Stromal cell of bone marrow (primary cell): ENCODE measurements around the gene TBX18.

Experiments
- DNase-seq: peaks from one replicate; pipeline ENCODE4 v3.0.0-alpha.2; 2012; ENCODE audit warnings: low read depth

The TBX18 gene

GRCh38 chr6:84764332-84765049, at the start of gene TBX18:
TSS of gene TBX18 (minus strand) at chr6:84764598. CDS start at chr6:84764181, 417 bp downstream.
- DNase-seq: peak; percentile 98

DNA sequence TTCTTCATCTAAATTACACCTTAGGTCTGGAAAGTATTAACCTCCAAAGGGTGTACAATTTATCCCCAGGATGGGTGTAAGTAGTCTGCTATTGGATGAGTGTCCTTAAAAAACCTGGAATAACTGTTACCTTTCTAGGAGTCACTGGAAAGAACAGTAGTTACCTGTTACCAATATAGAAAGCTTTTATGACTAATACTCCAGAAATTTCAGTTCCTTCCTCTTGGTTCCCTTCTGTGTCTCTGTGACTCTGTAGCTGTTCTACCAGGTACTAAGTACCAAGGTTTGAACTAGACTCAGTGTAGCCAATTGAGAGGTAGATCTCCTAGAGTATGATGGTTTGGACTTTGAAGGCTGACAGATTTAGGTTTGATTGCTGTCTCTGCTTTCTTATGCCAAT, 47.0 kb upstream of the TBX18 start:
- DNase-seq: no peak

- no peak for DNase-seq
Observed at GRCh38 chr6:84809455-84809854, 45.1 kb upstream of the TBX18 start.

DNA sequence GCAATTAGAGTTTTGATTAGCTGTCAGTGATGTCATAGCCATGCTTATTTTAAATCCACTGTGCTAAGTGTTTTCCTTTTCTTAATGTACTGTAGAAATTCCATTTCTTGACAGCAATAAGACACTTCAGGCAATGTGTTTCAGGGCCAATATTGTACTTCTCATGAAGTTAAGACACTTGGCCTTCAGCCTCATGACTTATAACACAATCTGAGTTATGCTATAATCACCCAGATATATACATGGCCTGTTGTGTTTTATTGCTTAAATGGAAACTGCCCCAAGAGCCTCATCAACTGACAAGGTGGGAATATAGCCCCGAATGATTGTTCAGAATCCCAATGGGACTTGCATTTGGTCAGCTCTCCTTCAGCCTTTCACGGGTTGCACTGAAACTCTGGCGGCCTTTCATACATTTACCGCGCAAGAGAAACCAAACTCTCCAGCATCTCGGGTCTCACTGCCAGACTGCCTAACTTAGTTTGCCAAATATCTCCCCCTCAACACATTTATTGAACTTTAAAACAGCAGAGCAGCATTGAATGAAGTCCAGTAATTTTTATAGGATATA, 44.2 kb upstream of the TBX18 start:
- DNase-seq: no peak

DNA sequence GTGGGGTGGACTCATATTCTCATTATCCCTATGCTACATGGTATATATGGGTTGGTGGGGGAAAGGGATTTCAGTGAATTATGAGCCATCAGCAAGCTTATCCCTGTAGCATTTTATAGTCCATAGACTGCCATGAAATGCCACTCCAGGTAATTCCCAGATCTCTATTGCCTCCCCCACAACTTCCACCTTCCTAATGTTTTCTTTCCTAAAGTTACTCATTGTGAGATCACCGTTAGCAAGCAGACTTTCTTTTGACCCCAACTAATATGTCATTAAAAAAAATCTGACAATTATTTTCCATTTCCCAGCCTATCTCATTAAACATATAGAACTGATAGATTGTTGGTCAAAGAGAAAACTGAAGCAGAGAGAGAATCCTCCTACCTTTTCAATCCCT, 40.7 kb upstream of the TBX18 start:
- DNase-seq: no peak

- DNase-seq: no peak
Observed at GRCh38 chr6:84804720-84805119, 40.3 kb upstream of the TBX18 start.

GRCh38 chr6:84801250-84801649, 36.9 kb upstream of the TBX18 start:
- no peak for DNase-seq

DNA sequence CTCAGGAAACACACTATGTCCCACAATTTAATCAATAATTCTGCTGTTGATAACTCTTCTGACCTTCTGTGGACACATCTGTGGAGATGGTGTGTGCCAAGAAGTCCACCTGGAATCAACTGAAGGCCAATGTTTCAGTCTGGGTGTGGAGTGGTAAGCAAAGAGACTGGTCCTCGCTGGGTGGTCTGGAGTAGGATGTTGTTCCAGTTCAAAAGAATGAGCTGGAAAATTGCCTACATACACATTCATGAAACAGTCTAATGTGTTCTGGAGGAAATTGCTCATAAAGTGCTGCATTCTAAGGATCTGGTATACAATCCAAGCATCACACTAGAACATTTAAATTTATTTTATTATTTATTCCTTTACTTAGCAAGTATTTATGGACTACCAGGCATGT, 33.9 kb upstream of the TBX18 start:
- no peak for DNase-seq

DNA sequence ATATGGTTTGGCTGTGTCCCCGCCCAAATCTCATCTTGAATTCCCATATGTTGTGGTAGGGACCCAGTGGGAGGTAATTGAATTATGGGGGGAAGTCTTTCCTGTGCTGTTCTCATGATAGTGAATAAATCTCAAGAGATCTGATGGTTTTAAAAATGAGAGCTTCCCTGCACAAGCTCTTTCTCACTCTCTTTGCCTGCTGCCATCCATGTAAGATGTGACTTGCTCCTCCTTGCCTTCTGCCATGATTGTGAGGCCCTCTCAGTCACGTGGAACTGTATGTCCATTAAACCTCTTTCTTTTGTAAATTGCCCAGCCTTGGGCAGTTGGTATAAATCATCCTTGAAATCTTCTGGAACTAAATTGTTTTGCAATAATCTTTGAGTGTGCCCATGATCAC, 31.9 kb upstream of the TBX18 start:
- DNase-seq: no peak

- DNase-seq: no peak
Observed at GRCh38 chr6:84791927-84792326, 27.5 kb upstream of the TBX18 start.

DNA sequence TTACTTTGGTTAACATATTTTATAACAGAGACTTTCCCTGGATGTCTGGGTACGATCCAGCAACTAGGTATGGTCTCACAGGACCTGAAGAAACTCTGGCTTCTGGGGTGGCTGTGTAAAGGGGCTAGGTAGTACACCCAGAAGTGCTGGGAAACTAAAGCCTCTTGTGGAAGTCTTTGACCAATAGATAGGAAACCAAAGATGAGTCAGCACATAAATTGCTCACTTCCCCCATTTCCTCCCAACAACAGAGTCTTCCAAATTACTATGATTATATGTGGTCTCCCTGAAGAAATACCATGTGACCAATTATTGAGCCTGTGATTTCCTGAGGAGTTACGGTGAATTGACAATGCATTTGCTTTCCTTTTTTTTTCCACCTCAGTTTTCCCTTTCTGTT, 26.8 kb upstream of the TBX18 start:
- peak; percentile 33 for DNase-seq

DNA sequence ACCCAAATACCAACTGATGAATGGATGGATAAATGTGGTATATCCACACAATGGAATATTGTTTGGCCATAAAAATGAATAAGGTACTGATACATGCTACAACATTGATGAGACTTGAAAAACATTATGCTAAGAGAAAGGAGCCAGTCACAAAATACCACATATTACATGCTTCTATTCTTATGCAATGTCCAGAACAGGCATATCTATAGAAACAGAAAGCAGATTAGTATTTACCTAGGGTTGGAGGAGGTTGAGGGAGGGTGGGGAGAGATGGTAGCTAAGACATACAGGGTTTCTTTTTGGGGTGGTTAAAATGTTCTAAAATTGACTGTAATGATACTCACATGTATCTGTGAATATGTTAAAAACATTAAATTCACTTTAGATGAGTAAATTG, 24.8 kb upstream of the TBX18 start:
- no peak for DNase-seq

DNA sequence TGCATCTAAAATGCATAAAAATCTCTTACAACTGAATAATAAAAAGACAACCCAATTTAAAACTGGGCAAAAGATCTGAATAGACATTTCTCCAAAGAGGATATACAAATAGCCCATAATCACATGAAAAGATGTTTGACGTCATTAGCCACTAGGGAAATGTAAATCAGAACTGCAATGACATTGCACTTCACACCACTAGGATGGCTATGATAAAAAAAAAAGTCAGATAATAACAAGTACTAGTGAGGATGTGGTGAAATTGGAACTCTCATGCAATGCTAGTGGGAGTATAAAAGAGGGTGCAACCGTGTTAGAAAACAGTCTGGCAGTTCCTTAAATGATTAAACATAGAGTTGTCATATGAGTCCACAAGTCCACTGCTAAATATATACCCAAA, 24.3 kb upstream of the TBX18 start:
- no peak for DNase-seq

GRCh38 chr6:84785671-84786070, 21.3 kb upstream of the TBX18 start:
- DNase-seq: no peak

GRCh38 chr6:84779917-84780316, 15.5 kb upstream of the TBX18 start:
- no peak for DNase-seq

DNA sequence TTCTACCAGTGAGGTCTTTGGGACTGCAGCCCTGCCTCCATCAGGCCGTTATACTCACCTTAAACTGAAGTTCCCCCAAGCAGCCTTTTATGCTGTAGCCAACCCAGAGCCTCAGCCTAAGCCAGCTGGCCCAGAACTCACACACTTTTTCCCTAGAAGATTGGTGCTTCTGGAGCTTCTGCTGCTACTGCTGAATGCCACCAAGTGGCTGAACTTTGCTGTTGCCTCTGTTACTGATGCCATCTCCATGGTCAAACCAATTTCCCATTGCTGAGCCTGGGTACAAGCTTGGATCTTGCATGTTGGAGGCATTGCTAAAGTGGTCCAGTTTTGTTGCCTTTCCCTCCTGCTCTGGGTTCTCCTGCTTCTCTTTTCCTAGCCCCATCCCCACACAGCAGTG, 15.0 kb upstream of the TBX18 start:
- no peak for DNase-seq

- no peak for DNase-seq
Observed at GRCh38 chr6:84777888-84778287, 13.5 kb upstream of the TBX18 start.

DNA sequence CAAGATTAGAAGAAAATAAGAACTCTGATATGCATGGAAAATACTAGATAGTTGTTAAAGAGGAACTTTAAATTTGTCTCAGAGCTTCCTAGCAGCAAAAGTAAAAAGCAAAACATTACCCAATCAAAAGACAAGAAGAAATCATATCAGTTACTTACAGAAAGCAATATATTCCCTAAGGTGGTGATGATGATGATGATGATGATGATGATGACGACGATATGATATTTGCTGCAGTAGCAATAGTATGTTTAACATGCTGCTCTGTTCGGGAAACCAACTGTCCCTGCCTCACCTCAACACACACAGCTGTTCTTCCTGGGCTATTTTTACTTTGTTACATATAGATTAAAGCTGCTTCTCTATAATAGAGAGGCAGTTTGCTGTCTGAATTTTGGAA, 12.0 kb upstream of the TBX18 start:
- no peak for DNase-seq

DNA sequence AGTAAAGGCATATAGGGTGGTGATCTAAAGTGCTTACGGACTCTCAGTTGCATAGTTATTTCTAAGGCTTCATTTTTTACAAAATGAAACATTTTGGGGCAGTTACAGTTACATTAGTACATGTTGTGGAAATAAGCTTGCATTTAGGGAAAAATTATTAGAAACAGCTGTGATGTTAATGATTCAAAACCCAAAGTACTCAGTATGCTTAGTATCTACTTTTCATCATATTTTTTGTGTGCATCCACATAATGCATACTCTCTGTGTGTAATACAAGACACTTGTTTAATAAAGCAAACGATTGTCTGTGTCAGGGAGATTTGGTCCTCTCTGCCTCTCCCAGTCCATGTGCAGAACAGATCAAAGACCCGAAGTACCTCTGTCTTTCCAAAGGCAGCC, 11.4 kb upstream of the TBX18 start:
- no peak for DNase-seq

GRCh38 chr6:84774985-84775284, 10.5 kb upstream of the TBX18 start:
- DNase-seq: no peak

- DNase-seq: no peak
Observed at GRCh38 chr6:84774157-84774984, 10.0 kb upstream of the TBX18 start.

DNA sequence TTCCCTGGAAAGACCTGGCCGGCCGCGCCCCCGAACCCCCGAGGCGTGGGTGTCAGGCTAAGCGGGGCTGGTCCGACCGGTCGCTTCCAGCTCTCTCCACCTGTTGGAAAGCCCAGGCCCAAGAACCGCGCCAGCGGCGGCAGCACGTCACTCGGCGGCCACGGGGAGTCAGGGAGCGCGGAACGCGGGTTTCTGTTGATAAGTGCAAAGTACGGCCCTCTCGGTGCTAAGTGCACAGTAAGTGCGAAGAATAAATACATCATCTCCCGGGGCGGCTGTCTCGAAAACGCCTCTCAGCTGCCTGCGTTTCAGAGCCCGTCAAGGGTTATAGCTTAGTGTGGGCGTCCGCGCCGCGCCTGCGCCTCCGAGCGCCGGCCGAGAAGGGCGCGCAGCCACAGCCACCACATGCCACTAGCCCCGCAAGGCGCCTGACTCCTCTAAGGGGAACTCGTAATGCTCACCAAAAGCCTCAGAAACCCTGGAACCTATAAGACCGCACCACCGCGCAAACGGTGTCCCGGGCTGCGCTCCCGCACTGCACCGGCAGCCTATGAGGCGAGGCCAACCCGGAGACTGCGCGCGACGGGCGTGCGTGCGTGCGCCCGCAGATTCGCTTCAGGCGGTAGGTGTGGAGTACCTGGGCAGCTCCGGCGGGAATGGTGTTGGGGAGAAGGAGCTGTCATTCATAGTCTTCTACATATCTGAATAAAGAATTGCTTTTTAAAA, 9.2 kb upstream of the TBX18 start:
- no peak for DNase-seq

GRCh38 chr6:84773133-84773430, 8.7 kb upstream of the TBX18 start:
- DNase-seq: no peak
